OCI-LY3 (cell line): ENCODE data around the gene CRYBA2.

Experiments
- CTCF ChIP-seq: fragments of 200-600, 300-600 bp; sonication (generic); IDR thresholded peaks from 2 replicates; pipeline ENCODE4 v1.5.1; 2014; ENCODE audit warnings: antibody characterized with exemption, low read length, low read depth
- EZH2phosphoT487 ChIP-seq: fragments of 200-600 bp; shearing (Covaris generic); IDR thresholded peaks from 2 replicates; pipeline ENCODE4 v1.6.1; 2018; ENCODE audit warnings: antibody characterized with exemption, mixed run types, low read depth

DNA sequence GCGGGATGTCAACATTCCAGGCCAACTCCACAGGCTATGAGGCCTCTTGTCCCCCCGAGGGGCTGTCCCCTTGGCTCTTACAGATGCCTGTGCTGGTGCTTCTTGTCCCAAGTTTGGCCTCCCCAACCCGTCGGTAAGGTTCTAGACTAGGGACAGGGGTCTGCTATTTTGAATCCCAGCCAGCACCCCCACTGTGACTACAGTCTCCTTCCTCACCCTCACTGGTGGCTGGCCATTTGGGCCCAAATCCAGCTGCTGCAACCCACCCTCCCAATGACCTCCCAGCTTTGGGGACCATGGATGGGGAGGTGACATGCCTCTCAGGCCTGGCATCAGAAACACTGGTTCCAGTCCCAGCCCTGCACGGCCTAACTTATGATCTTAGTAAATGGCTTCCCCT is 29.4 kb upstream of the CRYBA2 start:
- no peak for TF ChIP-seq CTCF
- no peak for TF ChIP-seq EZH2phosphoT487
